Embryonic facial prominence (tissue), 1 donor: ENCODE results near the gene RGS7.
"Not testable (repeated sequence)": the region's sequence is repeated elsewhere in the genome, so short reads cannot be mapped to it uniquely, and the experiment has no call there.

ENCODE experiments used
- DNase-seq: peaks from one replicate; pipeline ENCODE4 v3.0.0-alpha.2; 2016; ENCODE audit errors: extremely low spot score

Gene RGS7

DNA sequence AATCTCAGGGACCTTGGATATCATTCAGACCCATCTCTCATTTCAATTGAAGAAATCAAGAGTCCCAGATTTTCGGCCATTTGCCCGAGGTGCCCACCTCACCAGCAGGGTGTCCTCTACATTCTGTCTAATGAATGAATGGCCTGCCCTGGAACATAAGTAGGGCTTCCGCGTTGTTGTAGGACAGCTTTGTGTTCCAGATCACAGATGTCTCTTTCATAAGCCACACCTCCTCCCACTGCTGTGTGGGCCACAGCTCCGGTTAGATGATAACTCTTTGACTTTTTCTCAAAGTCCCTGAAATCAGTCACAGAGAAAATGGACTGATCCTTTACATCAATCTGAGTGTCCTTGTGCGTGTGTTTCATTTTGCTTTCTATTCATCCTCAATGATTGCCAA lies 144.4 kb downstream of the RGS7 start:
- DNase-seq = no peak

DNA sequence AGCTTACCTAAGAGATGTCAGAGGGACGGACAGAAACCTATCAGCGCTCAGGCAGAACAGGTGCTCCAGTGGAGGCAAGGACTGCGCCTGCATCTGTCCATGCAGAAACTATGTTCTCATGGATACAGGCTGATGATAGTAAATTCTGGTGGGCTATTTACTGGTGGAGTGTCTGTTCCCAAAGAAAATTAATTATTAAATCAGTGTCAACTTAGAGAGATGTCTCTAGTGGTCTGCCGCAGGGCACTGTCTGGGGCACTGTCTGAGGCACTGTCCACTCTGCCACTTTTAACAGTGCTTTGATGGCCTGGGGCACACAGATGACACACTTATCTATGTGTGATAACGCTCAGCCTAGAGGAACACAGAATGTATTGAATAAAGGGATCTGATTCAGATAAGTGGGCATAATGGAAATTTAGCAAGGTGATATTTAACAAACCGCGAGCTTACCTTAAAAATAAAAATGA lies 148.1 kb downstream of the RGS7 start:
- DNase-seq = no peak

DNA sequence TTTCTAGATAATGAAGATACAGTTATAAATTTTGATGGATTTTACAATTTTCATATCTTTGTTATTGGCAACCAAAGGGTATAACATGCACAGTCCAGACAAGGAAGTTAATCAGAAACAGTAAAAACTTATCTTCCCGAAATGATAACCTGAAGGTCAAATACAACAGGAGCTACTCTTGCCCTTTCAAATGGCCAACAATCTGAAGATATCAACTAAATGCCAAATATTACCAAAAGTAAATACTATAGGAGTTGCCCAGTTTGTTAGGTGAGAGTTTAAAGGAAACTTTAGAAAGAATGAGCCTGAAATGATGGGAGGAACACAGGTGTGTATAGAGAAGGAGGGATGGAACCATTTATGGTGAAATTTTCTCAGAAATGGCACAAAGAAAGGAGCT lies 153.2 kb downstream of the RGS7 start:
- no peak for DNase-seq

GRCh38 chr1:241202401-241202800 lies 154.6 kb downstream of the RGS7 start:
- DNase-seq = no peak

DNA sequence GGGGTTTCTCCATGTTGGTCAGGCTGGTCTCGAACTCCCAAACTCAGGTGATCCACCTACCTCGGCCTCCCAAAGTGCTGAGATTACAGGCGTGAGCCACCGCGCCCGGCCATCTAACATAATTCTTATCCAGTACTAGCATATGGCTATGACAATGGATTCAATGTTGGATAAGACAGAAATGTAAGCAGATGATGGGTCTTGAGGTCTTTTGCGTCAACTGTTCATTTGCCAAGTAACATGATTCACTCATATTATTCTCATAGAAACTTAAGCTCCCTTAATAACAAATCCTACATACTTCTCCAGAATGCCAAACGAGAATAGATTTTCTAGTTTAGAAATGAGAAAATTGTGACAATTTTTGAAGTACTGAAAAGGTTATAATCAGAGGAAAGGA lies 170.3 kb downstream of the RGS7 start:
- DNase-seq = no peak

GRCh38 chr1:241181971-241182370 lies 175.0 kb downstream of the RGS7 start:
- no peak for DNase-seq

DNA sequence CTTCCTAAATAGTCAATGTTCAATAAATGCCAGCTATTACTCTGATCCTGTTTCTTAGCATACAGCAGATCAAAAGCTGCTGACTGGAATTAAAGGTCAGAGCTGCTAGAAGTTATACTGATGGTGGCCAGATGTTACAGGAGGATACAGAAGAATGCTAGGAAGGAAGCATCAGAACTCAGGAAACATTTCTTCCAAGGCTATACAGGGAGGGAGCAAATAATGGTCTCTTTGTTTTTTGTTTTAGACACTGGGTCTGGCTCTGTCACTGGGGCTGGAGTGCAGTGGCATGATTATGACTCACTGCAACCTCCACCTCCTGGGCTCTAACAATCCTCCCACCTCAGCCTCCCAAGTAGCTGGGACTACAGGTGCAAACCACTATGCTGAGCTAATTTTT lies 175.5 kb downstream of the RGS7 start:
- DNase-seq = no peak

DNA sequence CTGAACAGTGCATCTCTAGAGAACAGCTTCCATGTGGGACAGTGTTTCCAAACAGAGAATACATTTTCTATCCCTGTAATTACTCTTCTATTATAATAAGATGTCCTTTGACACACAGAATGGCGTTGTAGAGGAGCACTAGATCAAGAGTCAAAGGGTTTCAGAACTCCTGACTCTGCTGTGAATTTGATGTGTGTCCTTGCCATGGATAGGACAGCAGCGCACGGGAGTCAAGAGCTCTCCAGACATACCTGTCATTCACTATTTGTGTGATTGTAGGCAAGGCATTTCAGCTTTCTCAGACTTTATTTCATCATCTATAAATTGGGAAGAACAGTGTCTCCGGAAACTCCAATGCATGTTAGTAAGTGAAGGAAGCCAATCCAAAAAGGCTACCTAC lies 176.4 kb downstream of the RGS7 start:
- no peak for DNase-seq

DNA sequence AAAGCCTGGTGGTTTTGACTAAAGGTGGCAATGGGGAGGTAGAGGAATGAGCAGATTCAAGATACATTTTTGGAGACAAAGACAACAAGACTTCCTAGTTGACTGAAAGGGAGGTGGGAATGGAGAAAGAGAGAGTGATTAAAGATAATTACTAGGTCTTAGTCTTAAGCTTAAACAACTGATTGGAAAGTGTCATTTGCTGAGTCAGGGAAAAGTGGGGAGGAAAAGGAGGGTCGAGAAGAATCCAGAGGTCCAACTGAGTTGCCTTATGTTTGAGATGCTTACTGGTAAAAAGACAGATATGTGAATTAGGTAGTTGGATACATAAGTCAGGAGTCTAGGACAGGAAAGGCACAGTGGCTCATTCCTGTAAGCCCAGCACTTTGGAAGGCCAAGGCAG lies 179.3 kb downstream of the RGS7 start:
- DNase-seq = no peak

DNA sequence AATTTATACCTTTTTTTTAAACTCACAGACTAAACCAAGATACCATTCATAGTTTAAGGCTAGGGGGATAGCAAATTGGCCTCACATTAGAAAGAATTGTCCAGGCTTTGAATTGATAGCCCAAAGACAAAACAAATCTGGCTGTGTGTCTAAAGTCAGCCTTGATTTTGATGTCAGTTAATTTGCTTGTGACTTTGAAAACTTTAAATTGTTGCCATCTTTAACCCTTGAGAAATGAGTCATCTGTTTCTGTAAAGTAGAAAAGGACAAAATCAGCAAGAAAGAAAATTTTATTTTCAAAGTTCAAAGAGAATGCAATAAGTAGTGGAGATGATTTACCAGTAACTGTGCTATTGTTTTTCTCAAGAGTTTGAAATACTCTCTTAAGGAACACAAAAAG lies 184.5 kb downstream of the RGS7 start:
- DNase-seq = no peak

DNA sequence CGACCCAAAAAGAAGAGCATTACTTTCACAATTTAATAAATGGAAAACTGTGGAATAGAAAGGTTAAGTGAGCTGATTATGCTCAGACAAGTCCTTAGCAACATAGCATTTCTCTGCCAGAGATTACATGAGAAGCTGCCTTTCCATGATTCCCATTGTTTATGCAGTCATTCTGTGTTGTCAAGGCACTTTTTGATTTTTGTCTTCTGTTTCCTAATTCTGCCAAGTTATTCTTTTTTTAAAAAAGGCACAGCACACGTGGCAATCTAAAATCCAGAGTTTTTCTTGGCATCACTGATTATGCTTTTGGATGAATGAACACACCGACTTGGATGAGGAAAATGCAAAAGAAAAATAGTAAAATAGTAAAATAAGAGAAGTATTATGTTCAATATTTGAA lies 185.0 kb downstream of the RGS7 start:
- DNase-seq = no peak

DNA sequence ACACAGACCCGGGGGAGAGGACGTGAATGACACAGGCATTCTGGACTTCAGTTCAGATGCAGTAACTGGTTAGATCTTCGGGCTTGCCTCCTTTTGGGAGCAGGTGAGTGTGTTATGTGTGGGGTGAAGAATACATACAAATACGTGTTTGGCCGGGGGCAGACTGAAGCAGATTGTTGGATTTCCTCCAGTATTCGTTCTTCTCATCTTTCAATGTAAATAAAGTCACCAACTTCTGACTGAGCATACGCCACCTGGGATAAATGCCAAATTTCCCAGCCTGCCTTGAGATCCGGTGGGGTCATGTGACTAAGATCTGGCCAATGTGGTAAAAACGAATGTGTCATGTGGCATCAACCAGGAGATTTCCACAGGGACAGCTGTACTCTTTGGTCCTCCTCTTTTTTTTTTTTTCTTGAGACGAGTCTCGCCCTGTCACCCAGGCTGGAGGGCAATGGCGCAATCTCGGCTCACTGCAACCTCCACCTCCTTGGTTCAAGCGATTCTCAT lies 189.8 kb downstream of the RGS7 start:
- DNase-seq = no peak

DNA sequence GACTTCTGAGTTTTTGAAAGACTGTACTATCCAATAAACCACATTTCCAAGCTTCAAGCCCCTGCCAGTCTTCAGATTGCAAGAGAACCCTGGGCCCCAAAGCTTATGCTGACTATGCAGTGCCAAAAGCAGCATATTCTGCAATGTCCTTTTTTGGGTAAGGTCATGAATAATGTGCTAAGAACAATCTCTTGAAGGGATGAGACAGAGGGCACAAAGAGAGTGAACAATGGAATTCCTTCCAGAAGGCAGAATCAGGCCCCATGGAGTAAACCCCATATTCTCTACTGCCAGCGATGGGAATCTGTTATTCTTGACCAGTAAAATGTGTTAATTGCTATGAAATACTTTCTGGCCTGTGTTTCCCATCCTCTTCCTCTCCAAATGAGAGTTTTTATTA lies 190.4 kb downstream of the RGS7 start:
- no peak for DNase-seq

GRCh38 chr1:241165256-241165655 lies 191.7 kb downstream of the RGS7 start:
- not testable (repeated sequence) for DNase-seq

DNA sequence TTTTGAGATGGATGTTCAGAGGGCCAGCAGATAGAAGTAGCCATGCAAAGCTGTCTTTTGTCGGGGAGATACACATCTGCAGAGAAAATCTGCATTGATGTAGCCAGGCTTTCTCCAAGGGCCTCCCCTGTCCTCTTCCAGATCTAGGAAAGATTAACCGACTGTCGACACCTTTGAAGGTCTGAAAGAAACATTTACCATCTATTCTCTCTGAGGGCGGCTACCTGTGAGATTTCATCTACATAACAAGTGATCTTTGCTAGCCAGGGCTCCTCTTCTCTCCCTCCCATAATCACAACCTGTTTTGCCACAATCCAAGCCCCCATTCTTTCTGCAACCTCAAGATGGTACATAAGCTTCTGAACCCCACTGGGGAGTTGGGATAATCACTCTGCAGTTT lies 193.6 kb downstream of the RGS7 start:
- no peak for DNase-seq

DNA sequence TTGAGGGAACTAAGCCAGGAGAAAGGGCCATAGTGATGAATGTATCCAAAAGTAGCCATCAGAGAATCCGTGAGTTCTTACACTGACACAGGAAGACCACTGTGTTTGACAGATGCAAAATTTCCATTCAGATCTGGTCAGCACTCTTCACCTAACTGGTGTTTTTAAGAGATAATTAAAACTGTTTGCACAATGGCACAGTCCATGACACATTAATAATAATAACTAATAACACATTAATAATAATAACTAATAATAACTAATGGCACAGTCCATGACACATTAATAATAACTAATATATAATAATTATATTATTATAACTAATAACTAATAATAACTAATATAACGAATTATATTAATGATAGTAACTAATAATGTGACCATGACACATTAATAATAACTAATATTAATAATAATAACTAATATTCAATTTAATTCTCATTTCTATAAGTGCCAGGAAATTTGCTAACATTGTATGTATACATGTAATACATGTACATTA lies 195.8 kb downstream of the RGS7 start:
- DNase-seq = no peak

DNA sequence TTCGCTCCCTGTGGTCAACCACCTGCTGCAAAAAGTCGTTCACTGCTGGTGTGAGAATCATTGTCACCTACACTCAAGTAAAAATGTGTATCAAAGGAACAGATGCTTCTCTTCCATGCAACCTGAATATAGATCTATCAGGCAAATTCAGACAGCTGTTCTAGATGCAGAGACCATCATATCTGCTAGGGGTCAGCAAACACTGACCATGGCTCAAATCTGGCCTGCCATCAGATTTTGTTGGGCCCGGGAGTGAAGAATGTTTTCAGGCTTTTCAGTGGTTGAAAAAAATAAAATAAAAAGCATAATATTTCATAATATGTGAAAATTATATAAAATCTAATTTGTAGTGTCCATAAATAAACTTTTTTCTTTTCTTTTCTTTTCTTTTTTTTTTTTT lies 199.6 kb downstream of the RGS7 start:
- DNase-seq = no peak

GRCh38 chr1:241156231-241156965 lies 200.6 kb downstream of the RGS7 start:
- DNase-seq = no peak

DNA sequence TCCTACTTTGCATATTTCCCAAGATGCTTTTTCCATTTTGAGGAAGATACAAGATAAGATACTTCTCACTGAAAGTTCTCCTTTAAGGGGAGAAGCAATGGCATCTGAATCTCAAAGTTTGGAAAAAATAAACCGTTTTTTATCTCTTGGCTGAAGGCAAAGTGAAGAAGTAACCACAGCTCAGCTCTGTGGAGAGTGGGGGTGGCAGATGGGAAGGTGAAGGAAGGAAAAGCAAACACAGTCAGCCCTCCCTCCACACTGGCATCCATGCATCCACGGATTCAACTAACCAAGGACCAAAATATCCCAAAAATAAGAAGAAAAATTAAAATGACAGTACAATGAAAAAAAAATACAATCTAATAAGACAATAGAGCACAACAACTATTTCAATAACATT lies 211.1 kb downstream of the RGS7 start:
- DNase-seq = no peak

DNA sequence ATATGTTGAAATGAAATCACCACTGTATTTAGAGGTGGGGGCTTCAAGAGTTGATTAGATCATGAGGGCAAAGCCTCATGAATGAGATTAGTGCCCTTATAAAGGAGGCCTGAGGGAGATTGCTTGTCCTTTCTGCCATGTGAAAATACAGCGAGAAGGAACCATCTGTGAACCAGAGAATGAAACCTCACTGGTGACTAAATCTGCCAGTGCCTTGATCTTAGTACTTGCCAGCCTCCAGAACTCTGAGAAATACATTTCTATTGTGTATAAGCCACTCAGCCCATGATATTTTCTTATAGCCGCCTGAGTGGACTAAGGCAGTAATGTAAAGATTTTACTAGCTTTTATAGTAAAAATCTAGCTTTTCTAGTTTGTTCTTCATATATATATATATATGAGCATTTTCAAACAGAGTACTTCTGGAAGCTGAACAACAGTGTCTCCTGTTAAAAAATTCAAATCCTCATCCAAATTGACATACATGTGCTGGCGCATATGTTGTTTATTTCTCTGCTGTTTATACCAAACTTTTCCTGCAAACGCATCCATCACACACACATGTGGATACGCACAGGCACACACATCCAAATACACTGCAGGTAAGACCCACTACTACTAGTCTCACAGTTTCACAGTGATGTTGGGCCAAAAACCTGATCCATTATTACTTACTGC lies 213.1 kb downstream of the RGS7 start:
- DNase-seq = no peak

DNA sequence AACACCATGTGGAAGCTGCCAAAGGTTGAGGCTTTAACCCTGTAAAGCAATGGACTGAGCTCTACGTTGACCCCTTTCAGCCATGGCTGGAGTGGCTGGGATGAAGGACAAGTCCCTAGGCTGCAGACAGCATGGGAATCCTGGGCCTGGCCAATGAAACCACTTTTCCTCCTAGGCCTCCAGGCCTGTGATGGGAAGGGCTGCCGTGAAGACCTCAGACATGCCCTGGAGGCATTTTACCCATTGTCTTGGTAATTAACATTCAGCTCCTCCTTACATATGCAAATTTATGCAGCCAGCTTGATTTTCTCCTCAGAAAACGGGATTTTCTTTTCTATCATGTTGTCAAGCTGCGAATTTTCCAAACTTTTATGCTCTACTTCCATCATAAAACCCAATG lies 214.5 kb downstream of the RGS7 start:
- DNase-seq = no peak

- DNase-seq = not testable (repeated sequence)
Measured at GRCh38 chr1:241141646-241142045, 215.4 kb downstream of the RGS7 start.

DNA sequence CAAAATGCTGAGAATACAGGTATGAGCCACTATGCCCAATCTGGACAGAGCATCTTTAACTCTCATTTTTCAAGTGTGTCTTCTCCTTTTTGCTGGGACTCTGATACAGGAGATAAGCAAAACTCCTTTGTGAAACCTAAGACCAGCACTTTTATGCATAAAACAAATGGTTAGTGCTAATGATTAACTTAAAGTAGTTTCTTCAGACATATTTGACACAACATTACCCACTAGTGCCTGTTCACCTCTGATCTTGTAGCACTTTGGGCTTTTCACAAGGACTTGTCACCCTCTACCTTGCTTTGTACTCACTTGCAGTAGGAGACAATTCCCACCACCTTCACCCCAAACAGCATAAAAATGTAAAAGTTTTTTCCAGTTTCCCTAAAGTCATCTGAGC lies 216.3 kb downstream of the RGS7 start:
- DNase-seq = no peak
